Keratinocyte (primary cell): ENCODE data around the gene TTC14.

Experiments
- EZH2 ChIP-seq: IDR thresholded peaks from one replicate; pipeline ENCODE4 v1.6.1; 2012; ENCODE audit warnings: inconsistent platforms, mild to moderate bottlenecking, low read length, moderate library complexity
- TF ChIP-seq, protein P1 (sequence below), 3 experiments: IDR thresholded peaks in 1 of 3; conservative IDR thresholded peaks in 1 of 3; optimal IDR thresholded peaks in 1 of 3; 2 replicates in 2 of 3; 3 replicates in 1 of 3; pipeline versions ENCODE3 to v1.5.1; 2011; ENCODE audit warnings: low read length in 3 of 3, mild to moderate bottlenecking in 3 of 3, moderate library complexity in 2 of 3, control low read depth in 1 of 3, inconsistent platforms in 1 of 3; ENCODE audit not compliant: insufficient read depth in 2 of 3; ENCODE audit errors: extremely low read depth in 1 of 3

DNA sequence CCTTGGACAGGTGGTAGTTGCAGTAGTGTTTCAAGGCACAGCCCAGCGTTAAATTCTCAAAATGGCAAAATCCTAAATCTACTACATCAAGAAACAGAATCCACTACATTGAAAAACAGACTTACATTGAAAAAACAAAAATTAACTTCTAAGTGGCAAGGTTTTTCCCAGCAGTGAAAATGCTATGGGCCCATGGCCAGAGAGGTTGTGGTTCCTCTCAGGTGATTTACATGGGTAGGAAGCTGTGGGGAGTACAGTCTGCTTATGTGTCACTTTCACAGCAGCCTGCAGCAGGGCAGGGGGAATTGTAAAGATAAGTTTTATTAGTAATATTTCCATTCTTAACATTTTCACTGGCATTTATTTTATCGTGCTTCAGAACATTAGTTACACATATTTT, 24.9 kb downstream of the TTC14 start:
- TF ChIP-seq, protein P1, sequence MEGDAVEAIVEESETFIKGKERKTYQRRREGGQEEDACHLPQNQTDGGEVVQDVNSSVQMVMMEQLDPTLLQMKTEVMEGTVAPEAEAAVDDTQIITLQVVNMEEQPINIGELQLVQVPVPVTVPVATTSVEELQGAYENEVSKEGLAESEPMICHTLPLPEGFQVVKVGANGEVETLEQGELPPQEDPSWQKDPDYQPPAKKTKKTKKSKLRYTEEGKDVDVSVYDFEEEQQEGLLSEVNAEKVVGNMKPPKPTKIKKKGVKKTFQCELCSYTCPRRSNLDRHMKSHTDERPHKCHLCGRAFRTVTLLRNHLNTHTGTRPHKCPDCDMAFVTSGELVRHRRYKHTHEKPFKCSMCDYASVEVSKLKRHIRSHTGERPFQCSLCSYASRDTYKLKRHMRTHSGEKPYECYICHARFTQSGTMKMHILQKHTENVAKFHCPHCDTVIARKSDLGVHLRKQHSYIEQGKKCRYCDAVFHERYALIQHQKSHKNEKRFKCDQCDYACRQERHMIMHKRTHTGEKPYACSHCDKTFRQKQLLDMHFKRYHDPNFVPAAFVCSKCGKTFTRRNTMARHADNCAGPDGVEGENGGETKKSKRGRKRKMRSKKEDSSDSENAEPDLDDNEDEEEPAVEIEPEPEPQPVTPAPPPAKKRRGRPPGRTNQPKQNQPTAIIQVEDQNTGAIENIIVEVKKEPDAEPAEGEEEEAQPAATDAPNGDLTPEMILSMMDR (optimal IDR thresholded peaks at IDR 0.05 in 1 of 3, IDR thresholded peaks at IDR 0.05 in 1 of 3, conservative IDR thresholded peaks at IDR 0.05 in 1 of 3; ENCODE audit: extremely low read depth in 1 of 3, insufficient read depth in 2 of 3, low read length in 3 of 3), result no peak
- no peak for TF ChIP-seq EZH2
